Vagina (tissue), 2 donors: ENCODE data around the gene MLN.
A peak's percentile ranks its signal among the peaks of the same experiment; 100 is the strongest.

ENCODE experiments used
- POLR2A ChIP-seq, 2 donors: fragments of 450-650 bp; IDR thresholded peaks; one replicate each; pipeline ENCODE4 v1.6.1; 2017; ENCODE audit warnings: antibody characterized with exemption in 2 of 2, mild to moderate bottlenecking in 2 of 2, moderate library complexity in 2 of 2
- POLR2AphosphoS5 ChIP-seq, 2 donors: sonication (generic); formaldehyde crosslinking; IDR thresholded peaks; one replicate each; pipeline ENCODE4 v1.9.0; 2017; ENCODE audit warnings: antibody characterized with exemption in 2 of 2, mild to moderate bottlenecking in 2 of 2, low read depth in 1 of 2; ENCODE audit not compliant: insufficient read depth in 1 of 2
- TF ChIP-seq, protein P1 (sequence below), 3 experiments: fragments of 450-650 bp in 2 of 3; fragments of 200-600 bp in 1 of 3; sonication (generic) in 1 of 3; IDR thresholded peaks; one replicate each; pipeline ENCODE4 v1.5.1; 2017 to 2019; ENCODE audit warnings: antibody characterized with exemption in 3 of 3, mild to moderate bottlenecking in 2 of 3, moderate library complexity in 2 of 3

DNA sequence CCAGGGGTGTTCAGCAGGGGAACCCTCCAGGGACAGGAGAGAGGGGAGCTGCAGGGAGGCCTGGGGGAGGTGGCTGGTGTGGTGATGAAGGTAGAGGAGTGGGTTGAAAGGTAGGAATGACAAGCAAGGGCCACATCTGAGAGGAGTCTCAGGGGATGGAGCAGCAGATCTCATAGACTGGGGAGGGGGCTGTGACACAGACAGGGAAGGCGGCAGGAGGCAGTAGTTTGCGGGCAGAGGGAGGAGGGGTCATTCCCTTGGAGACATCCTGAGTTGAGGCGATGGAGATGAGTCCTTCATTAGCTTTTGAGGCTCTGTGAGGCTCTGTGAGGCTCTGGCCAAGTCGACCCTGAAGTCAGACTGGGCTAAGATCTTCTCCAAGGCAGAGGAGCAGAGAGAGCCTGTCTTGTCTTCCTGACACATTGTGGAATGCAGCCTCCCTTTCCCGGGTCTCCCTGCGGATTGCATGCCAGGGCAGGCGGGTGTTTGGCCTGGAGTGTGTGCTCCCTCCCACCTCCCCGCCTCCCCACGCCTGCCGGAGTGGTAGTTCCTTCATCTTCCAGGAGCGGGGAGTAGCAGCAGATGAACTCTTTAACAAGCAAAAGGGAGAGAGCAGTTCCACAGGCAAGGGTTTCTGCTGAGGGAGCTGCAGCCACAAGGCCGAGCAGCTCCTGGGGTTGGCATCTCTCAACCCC lies 34.3 kb upstream of the MLN start:
- TF ChIP-seq POLR2A (IDR thresholded peaks at IDR 0.05) (no peak), POLR2AphosphoS5 (IDR thresholded peaks at IDR 0.05; ENCODE audit: insufficient read depth in 1 of 2, low read depth in 1 of 2) (peak in 1 of 2 donors; percentile 20)
- TF ChIP-seq, protein P1, sequence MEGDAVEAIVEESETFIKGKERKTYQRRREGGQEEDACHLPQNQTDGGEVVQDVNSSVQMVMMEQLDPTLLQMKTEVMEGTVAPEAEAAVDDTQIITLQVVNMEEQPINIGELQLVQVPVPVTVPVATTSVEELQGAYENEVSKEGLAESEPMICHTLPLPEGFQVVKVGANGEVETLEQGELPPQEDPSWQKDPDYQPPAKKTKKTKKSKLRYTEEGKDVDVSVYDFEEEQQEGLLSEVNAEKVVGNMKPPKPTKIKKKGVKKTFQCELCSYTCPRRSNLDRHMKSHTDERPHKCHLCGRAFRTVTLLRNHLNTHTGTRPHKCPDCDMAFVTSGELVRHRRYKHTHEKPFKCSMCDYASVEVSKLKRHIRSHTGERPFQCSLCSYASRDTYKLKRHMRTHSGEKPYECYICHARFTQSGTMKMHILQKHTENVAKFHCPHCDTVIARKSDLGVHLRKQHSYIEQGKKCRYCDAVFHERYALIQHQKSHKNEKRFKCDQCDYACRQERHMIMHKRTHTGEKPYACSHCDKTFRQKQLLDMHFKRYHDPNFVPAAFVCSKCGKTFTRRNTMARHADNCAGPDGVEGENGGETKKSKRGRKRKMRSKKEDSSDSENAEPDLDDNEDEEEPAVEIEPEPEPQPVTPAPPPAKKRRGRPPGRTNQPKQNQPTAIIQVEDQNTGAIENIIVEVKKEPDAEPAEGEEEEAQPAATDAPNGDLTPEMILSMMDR (IDR thresholded peaks at IDR 0.05), result no peak
